OCI-LY3 (cell line): ENCODE results near the gene CCNJL.

Experiments used
- H2AFZ ChIP-seq: fragments of 200-600, 300-600 bp; shearing (Covaris generic); 2 replicates; pipeline ENCODE4 v1.6.0; 2014; ENCODE audit warnings: antibody characterized with exemption, low read depth, low read length
- H3K27ac ChIP-seq: fragments of 200-600, 300-600 bp; sonication (generic); 2 replicates; pipeline ENCODE4 v1.5.1; 2014; ENCODE audit warnings: mild to moderate bottlenecking, low read length, moderate library complexity, mixed read lengths
- H3K27me3 ChIP-seq: fragments of 200-600, 300-600 bp; sonication (generic); 2 replicates; pipeline ENCODE4 v1.6.1; 2014; ENCODE audit warnings: low read depth, low read length, mixed read lengths
- H3K36me3 ChIP-seq: fragments of 200-600, 300-600 bp; sonication (generic); replicated peaks from 2 replicates; pipeline ENCODE3; 2014; ENCODE audit warnings: low read depth, low read length, mixed read lengths
- H3K4me1 ChIP-seq: fragments of 300-600, 200-600 bp; sonication (generic); 2 replicates; pipeline ENCODE4 v1.6.1; 2014; ENCODE audit warnings: low read length, mixed read lengths
- H3K4me2 ChIP-seq: fragments of 200-600, 300-600 bp; sonication (generic); 2 replicates; pipeline ENCODE4 v1.6.1; 2014; ENCODE audit warnings: low read length, mixed read lengths
- H3K4me3 ChIP-seq: fragments of 300-600, 200-600 bp; sonication (generic); 2 replicates; pipeline ENCODE4 v1.5.1; 2014; ENCODE audit warnings: antibody characterized with exemption, mild to moderate bottlenecking, low read length, moderate library complexity
- H3K79me2 ChIP-seq: fragments of 300-600, 200-600 bp; shearing (Covaris generic); 2 replicates; pipeline ENCODE4 v1.6.1; 2014; ENCODE audit warnings: mild to moderate bottlenecking, low read length, mixed read lengths
- H3K9ac ChIP-seq: fragments of 300-600, 200-600 bp; shearing (Covaris generic); 2 replicates; pipeline ENCODE4 v1.6.0; 2014; ENCODE audit warnings: mild to moderate bottlenecking, low read length, moderate library complexity
- H3K9me3 ChIP-seq: fragments of 200-600, 300-600 bp; shearing (Covaris generic); 2 replicates; pipeline ENCODE4 v1.6.1; 2014; ENCODE audit warnings: low read length, mixed read lengths; ENCODE audit not compliant: insufficient read depth
- H4K20me1 ChIP-seq: fragments of 200-600, 300-600 bp; sonication (generic); 2 replicates; pipeline ENCODE4 v1.6.1; 2016; ENCODE audit warnings: low read length, mixed read lengths; ENCODE audit not compliant: insufficient read depth
- CTCF ChIP-seq: fragments of 200-600, 300-600 bp; sonication (generic); IDR thresholded peaks from 2 replicates; pipeline ENCODE4 v1.5.1; 2014; ENCODE audit warnings: antibody characterized with exemption, low read length, low read depth
- EZH2phosphoT487 ChIP-seq: fragments of 200-600 bp; shearing (Covaris generic); IDR thresholded peaks from 2 replicates; pipeline ENCODE4 v1.6.1; 2018; ENCODE audit warnings: antibody characterized with exemption, mixed run types, low read depth

The CCNJL gene

GRCh38 chr5:160237571-160238093 lies 74.7 kb downstream of the CCNJL start:
- no peak overlapping the region for H3K9ac ChIP-seq
- no peak overlapping the region for H3K4me2 ChIP-seq
- no peaks in the 10 kb centered on the region for H3K9me3 ChIP-seq

DNA sequence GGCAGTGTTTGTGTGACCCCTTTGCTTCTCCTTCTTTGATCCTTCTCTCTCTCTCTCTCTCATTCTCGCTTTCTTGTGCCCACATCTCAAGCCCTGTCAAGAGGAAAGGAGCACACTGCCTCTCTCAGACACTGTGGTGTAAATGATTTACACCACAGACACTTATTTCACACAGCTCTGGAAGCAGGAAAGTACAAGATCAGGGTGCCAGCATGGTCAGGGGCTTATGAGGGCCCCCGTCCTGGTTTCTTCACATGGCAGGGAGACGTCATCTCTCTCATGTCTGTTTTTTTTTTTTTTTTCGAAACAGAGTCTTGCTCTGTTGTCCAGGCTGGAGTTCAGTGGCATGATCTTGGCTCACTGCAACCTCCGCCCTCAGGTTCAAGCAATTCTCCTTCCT lies 76.6 kb downstream of the CCNJL start:
- Histone ChIP-seq H2AFZ (no peak overlapping the region), H3K4me2 (no peak overlapping the region), H4K20me1 (no peaks in the 10 kb centered on the region), H3K4me3 (no peak overlapping the region), H3K27ac (no peak overlapping the region), H3K36me3 (no peaks in the 10 kb centered on the region), H3K9ac (no peak overlapping the region), H3K79me2 (no peaks in the 10 kb centered on the region), H3K4me1 (peaks cover 38% of the 10 kb centered on the region), H3K9me3 (no peaks in the 10 kb centered on the region), H3K27me3 (no peaks in the 10 kb centered on the region)
- no peak for TF ChIP-seq CTCF
- no peak for TF ChIP-seq EZH2phosphoT487

More at GRCh38 chr5:160237571-160238093, 74.7 kb downstream of the CCNJL start:
- H4K20me1 ChIP-seq = no peaks in the 10 kb centered on the region
- no peaks in the 10 kb centered on the region for H3K36me3 ChIP-seq
- H3K27ac ChIP-seq = no peak overlapping the region
- H3K79me2 ChIP-seq = no peaks in the 10 kb centered on the region
- H3K4me1 ChIP-seq = peaks cover 22% of the 10 kb centered on the region
- TF ChIP-seq EZH2phosphoT487 = no peak
- no peak for TF ChIP-seq CTCF
- H3K4me3 ChIP-seq = no peak overlapping the region
- no peak overlapping the region for H2AFZ ChIP-seq
- no peaks in the 10 kb centered on the region for H3K27me3 ChIP-seq

DNA sequence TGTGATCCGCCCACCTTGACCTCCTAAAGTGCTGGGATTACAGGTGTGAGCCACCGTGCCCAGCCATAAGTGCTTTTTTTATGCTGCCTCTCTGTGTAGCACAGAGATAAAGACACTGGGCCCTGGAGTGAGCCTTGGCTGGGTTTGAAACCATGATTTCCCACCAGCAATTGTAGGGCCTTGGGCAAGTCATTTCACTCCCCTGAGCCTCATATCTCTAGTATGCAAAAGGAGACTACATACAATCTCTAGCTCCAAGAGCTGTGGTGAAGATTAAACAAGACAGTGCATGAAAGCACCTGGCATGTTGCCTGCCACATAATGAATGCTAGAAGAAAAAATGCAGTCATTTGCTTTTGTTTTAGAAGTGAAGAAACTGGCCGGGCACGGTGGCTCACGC lies 79.1 kb downstream of the CCNJL start:
- Histone ChIP-seq H3K79me2 (no peaks in the 10 kb centered on the region), H3K27ac (peak overlapping the region; percentile 76), H3K4me2 (peak overlapping the region; percentile 48), H2AFZ (no peak overlapping the region), H3K9me3 (no peaks in the 10 kb centered on the region), H3K4me1 (peaks cover 41% of the 10 kb centered on the region), H3K36me3 (no peaks in the 10 kb centered on the region), H3K9ac (peak overlapping the region; percentile 13; the same call in 1 of the 2 replicates), H4K20me1 (no peaks in the 10 kb centered on the region), H3K27me3 (no peaks in the 10 kb centered on the region), H3K4me3 (no peak overlapping the region)
- TF ChIP-seq EZH2phosphoT487 (no peak), CTCF (no peak)

GRCh38 chr5:160231783-160232342 lies 80.5 kb downstream of the CCNJL start:
- Histone ChIP-seq H3K36me3 (no peaks in the 10 kb centered on the region), H3K4me2 (peak overlapping the region; percentile 83), H3K27ac (peak overlapping the region; percentile 97), H3K9me3 (no peaks in the 10 kb centered on the region), H4K20me1 (no peaks in the 10 kb centered on the region), H3K79me2 (no peaks in the 10 kb centered on the region), H2AFZ (no peak overlapping the region; the same call in 1 of the 2 replicates), H3K9ac (peak overlapping the region; percentile 82), H3K4me1 (peaks cover 41% of the 10 kb centered on the region), H3K27me3 (no peaks in the 10 kb centered on the region), H3K4me3 (peak overlapping the region; percentile 57)
- TF ChIP-seq EZH2phosphoT487 = no peak
- TF ChIP-seq CTCF = no peak
